HG02642 (cell line): ENCODE data around the gene PHEX.

ENCODE experiments used
- ATAC-seq: cut with Tn5 transposase; IDR thresholded peaks from one replicate; pipeline ENCODE4 v1.9.1; 2021; ENCODE audit warnings: mild to moderate bottlenecking; ENCODE audit not compliant: unreplicated experiment, poor library complexity

The PHEX gene

GRCh38 chrX:22039541-22039940, 7.4 kb downstream of the PHEX start:
- no peak for ATAC-seq

- ATAC-seq, result no peak
Measured at GRCh38 chrX:22040184-22040583, 8.1 kb downstream of the PHEX start.

GRCh38 chrX:22041907-22042530, 9.9 kb downstream of the PHEX start:
- ATAC-seq, result no peak

GRCh38 chrX:22043872-22044271, 11.7 kb downstream of the PHEX start:
- ATAC-seq, result no peak

GRCh38 chrX:22047468-22047867, 15.3 kb downstream of the PHEX start:
- ATAC-seq, result no peak

GRCh38 chrX:22053481-22053880, 21.4 kb downstream of the PHEX start:
- ATAC-seq, result no peak

GRCh38 chrX:22056235-22056634, 24.1 kb downstream of the PHEX start:
- no peak for ATAC-seq

- peak; percentile 38 for ATAC-seq
Measured at GRCh38 chrX:22057667-22058066, 25.5 kb downstream of the PHEX start.

- no peak for ATAC-seq
Measured at GRCh38 chrX:22059775-22060174, 27.6 kb downstream of the PHEX start.

GRCh38 chrX:22060415-22061280, 28.5 kb downstream of the PHEX start:
- ATAC-seq, result peak; percentile 56

- peak; percentile 90 for ATAC-seq
Measured at GRCh38 chrX:22063284-22063683, 31.2 kb downstream of the PHEX start.

GRCh38 chrX:22069586-22069985, 37.5 kb downstream of the PHEX start:
- no peak for ATAC-seq

GRCh38 chrX:22073928-22074327, 41.8 kb downstream of the PHEX start:
- ATAC-seq, result no peak

GRCh38 chrX:22078117-22078516, 46.0 kb downstream of the PHEX start:
- no peak for ATAC-seq

GRCh38 chrX:22081475-22082092, 49.5 kb downstream of the PHEX start:
- ATAC-seq, result no peak

- ATAC-seq, result no peak
Measured at GRCh38 chrX:22086003-22086402, 53.9 kb downstream of the PHEX start.

GRCh38 chrX:22087011-22087557, 55.0 kb downstream of the PHEX start:
- no peak for ATAC-seq

GRCh38 chrX:22088326-22088725, 56.2 kb downstream of the PHEX start:
- no peak for ATAC-seq

GRCh38 chrX:22090181-22090580, 58.1 kb downstream of the PHEX start:
- ATAC-seq, result no peak

GRCh38 chrX:22093550-22093949, 61.4 kb downstream of the PHEX start:
- no peak for ATAC-seq

- ATAC-seq, result no peak
Measured at GRCh38 chrX:22095286-22095685, 63.2 kb downstream of the PHEX start.
